NOMO-1 (cell line): ENCODE data around the gene FAM200B.

ENCODE experiments used
- DNase-seq, 2 experiments: peaks; one replicate each; lab custom pipeline; 2025; ENCODE audit not compliant: unreplicated experiment in 2 of 2; lab: John Stamatoyannopoulos, UW

The FAM200B gene

DNA sequence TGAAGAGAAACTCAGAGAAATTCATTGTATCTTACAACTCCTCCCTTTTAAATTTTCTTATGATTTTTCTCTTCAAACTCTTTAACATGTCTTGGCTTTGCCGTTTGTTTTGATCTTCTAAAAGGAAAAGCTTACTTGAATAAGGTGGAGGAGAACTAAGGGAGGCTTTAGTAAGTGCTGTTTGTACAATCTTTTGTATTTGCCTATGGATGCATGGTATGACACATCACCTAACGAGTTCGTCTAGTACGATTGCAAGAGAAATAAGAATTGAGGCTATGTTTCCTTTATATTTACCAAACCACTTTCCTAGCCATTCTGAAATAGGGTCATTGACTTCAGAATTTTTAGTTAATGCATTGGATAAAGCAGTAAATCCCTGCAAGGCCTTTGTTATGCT is 12.8 kb downstream of the FAM200B start:
- DNase-seq: no peak

DNA sequence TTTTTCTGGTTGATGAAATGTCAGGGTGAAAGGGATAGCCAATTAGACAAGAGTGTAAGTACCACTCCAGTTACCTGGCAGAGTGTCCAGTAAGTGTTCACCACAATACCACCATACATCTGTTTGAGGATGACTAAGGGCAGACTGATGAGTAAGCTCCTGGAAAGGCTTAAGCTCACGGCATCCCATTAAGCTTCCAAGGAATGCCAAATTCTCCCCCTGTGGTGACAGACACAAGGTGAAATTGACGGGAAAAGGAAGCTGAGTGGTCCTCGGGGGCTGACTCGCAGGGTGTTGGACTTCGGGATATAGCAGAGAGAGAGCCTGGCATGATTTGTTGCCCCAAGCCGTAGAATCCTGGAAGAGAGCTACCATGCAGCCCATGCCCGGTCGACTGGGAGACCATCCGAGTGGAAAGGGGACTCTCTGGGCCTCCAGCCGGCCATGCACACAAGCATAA is 13.6 kb downstream of the FAM200B start:
- no peak for DNase-seq

DNA sequence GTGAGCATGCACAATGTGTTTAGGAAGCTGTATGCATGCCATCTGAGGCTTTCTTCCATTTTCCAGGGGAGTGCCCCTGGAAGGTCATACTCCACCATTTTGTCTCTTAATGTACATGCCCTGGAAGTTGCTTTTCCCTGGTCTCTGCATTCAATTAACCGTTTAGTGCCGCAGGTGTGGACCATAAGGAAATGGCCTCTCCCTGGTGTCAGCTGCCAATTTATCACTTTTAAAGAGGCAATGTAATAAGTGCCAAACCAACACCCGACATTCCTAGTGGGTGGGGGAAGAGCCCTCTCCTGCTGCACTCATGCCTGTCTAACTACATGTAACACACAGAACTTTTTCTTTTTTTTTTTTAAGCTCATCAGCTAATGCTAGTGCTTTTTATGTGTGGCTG is 14.1 kb downstream of the FAM200B start:
- no peak for DNase-seq

DNA sequence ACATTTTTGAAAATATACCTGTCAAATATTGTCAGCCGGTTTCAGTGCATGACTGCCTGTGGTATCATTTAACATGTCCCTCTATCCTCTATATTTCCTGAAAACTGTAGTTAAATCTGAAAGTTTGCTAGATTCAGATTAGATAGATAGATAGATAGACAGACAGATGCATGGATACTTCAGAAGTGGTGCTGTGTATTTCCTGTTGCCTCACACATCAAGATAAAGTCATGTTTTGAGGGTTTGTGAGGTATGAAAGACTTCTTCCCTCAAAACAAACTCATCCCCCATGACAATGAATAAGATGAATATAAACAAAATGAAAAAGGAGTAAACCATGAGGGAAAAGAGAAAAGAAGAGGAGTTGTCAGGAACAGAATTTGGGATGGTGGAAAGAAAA is 15.2 kb downstream of the FAM200B start:
- no peak for DNase-seq

DNA sequence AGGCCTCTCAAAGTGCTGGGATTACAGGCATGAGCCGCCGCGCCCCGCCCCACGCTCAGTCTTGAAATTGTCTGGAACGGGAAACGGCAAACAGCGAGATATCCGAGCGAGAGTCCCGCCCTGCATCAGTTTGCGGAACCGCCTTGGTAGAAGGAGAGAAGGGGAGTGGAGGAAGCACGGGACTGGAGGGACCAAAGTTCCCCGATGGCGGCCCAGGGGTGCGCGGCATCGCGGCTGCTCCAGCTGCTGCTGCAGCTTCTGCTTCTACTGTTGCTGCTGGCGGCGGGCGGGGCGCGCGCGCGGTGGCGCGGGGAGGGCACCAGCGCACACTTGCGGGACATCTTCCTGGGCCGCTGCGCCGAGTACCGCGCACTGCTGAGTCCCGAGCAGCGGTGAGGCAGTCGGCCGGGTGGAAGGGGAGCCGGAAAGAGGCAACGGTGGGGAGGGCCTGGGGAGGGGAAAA is 21.3 kb downstream of the FAM200B start, which contains the start of gene BST1:
BST1 (plus strand) TSS at position 125 of the 463 bp plus-strand sequence; CDS start at position 205, 80 bp downstream.
- peak; percentile 85 to 89 for DNase-seq

DNA sequence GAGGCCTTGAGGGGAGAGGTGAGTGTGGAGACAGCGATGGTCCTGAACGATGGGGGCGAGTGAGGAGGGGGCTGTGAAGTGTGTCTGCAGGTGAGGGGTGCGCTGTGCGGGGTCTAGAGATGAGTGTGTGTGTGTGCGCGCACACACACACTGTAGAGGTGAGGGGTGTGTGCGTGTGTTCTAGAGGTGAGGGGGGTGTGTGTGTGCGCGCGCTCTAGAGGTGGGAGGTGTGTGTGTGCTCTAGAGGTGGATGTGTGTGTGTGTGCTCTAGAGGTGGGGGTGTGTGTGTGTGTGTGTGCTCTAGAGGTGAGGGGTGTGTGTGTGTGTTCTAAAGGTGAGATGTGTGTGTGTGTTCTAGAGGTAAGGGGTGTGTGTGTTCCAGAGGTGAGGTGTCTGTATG is 21.8 kb downstream of the FAM200B start:
- DNase-seq: no peak

DNA sequence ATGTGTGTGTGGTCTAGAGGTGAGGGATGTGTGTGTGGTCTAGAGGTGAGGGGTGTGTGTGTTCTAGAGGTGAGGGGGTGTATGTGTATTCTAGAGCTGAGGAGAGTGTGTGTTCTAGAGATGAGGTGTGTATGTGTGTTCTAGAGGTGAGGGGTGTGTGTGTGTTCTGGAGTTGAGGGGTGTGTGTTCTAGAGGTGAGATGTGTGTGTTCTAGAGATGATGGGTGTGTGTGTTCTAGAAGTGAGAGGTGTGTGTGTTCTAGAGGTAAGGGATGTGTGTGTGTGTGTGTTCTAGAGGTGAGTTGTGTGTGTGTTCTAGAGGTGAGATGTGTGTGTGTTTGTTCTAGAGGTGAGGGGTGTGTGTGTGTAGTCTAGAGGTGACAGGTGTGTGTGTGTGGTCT is 22.5 kb downstream of the FAM200B start:
- DNase-seq: no peak

DNA sequence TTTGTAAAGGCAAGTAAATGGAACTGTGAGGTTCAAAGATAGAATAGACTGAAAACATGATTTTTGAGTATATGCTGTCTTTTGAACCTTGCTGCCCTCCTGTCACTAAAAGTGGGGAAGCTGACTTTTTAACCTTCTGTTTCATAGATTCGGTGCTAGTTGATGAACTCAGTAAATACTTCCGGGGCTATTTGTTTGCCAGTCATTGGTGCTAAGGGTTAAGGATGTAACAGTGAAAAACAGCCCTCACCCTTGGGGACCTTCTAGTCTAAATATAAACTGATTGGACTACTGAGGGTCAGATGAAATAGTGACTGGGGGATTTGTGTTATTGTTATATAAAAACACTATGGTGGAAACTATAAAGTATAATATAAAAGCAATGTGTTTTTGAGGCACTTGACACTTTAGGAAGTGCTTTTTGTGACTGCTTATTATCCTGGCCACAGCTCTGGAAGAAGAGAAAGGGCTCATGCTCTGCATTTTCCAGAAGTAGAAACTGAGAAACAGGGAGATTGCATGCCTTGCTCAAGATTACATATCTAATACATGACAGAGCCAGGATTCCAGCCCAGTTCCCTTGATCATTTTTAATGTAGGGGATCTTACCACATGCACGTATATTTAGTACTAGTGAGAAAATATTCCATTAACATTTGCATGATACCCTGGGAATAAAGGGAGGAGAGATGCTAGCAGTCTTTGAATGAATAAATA is 25.2 kb downstream of the FAM200B start:
- no peak for DNase-seq

DNA sequence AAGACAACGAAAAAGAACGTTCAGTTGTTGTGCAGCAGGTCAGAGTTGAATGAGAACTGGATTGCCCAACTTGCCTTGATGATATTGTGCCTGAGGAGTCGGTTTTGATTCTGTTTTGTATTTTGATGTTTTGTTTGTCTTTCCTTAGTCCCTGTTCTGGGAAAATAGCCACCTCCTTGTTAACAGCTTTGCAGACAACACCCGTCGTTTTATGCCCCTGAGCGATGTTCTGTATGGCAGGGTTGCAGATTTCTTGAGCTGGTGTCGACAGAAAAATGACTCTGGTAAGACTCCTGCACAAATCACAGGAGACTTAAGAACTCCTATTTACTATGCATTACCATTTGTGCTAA is 25.7 kb downstream of the FAM200B start:
- DNase-seq: no peak

DNA sequence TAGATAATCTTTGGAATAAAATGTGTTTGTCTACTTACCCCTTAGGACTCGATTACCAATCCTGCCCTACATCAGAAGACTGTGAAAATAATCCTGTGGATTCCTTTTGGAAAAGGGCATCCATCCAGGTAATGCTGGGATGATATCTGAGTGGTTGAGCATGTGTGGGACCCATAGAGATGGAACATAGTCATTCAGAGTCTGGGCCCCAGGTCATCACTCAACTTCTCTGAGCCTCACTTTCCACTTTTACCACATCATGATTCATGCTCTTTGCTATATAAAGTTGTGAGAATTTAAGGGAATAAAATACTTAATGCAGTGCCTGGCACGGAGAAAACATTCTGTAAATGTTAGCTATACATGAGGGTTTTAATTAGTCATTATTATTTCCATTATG is 30.1 kb downstream of the FAM200B start:
- DNase-seq: no peak

DNA sequence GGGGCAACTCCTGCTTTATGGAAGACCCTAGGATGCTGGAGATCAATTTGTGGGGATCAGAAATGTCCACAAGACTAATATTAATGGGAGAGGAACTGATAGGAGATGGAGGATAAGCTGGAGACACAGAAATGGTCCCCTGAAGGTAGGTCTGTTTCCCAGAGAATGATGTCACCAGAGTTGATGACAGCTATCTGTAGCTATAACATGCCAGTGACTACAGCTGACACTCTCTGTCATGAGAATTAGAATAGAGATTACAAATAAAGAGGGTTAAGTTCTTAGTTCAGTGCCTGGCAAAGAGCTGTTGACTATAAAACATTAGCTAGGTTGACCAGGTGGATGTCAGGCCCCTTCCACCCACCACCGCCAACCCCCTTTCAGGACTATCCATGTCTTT is 30.6 kb downstream of the FAM200B start:
- no peak for DNase-seq

DNA sequence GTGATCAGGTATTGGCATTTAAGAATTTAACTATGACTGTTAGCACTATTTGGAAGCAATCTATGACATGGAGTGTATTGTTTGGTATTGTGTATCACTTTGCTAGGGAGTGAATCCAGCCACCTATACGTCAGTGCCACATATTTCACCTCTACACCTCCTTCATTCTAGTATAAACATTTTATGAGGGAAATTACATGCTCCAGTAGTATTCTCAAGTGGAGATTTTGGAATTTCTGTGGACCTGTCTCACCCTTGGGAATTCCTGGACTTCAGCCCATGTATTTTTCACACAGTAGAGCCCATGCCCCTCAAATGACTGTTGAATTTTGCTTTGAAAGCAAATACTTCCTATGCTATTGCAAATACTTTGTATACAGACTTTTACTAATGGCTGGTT is 32.5 kb downstream of the FAM200B start:
- DNase-seq: no peak

DNA sequence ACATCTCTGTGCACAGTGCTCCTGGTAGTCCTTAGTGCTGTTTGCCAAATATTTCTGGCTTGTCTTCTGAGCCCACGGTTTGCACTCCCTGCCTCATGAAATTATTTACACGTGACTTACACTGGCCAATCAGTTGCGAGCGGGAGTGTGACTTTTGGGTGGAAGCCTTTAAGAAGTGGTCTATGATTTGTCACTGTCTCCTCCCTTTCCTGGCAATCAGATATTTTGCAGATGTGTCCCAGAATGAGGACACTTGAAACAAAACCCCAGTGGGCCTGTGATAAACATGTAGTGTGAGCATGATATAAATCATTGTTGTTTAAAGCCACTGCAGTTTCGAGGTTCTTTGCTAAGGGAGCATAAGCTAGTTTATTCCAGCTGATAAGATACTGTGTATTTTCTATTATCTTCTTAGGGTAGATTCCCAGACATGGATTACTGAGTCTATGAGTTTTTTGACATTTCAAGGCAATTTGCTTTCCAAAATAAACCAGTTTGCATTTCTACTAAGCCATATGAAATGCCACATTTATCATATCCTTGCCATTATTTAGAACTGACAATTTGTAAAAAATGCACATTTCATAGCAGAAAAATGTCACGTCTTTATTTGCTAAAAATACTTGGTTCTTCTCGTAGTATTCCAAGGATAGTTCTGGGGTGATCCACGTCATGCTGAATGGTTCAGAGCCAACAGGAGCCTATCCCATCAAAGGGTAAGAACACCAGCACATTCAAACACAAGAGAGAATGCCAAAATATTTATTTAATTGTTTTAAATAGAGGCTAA is 33.2 kb downstream of the FAM200B start:
- DNase-seq: no peak

DNA sequence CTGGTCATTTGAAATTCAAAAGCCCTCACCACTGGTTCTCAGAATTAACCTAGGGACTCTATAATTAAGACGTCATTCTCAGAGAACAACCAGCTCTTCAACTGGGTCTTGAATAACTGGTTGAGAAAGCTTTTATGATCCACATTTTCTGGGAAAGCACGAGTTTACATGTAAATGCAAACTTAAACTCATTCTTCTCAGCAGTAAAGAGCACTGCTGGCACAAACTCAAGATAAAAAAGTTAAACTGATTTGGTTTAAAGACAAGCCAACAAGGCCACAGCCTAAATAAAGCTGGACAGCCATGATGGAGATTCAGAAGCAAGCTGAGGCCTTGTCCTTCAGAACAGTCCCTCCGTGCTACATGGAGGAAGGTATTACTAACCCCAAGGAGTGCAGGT is 34.5 kb downstream of the FAM200B start:
- no peak for DNase-seq

DNA sequence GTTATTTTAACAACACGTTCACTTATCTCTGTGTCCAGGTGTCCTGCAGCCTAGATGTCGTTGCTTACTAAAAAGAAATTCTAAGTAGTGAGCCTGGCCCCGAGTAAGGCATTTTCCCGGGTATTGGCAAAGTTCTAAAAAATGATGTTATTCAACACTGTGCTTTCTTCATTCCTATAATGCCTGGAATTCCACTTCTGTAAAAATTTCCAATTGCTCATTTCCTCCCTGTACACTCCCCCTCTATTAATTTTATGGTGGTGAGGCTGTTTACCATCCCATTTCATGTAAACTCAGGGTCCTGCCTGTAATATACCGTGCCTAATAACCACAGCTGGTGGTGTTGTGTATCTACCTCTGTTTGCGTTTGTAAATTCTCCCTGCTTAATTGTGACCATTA is 35.5 kb downstream of the FAM200B start:
- no peak for DNase-seq

DNA sequence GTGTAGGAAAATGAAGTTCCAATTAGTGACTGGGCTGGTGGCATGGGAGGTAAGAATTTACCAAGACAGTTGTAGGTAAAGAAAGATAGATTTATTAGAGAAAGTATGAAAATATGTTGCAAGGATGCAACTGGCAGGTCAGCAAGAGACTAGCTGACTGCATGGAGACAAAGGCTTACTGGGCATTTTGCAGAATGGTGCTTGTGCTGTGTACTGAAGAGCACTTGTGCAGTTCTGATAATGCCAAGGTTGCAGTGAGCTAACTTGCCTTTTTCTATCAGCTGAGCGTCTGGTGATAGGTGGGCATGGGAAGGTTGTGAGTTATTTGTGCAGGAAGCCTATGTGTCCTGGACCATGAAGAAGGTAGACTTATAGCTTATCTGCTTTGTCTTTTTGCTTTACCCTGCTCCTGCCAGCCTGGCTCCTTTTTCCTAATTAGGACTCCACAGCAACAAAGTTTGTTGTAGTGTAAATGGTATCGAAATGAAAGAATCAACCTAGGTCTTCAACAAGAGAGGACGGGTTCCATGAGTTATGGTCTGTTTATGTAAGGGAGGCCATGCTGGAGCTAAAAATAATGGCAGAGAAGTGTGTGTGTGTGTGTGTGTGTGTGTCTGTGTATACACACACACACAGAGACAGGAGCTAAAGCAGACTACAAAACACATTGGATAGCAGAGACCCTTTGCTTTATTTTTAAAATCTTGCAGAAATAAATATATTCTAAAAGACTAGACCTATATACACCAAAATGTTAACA is 36.2 kb downstream of the FAM200B start:
- DNase-seq: no peak

DNA sequence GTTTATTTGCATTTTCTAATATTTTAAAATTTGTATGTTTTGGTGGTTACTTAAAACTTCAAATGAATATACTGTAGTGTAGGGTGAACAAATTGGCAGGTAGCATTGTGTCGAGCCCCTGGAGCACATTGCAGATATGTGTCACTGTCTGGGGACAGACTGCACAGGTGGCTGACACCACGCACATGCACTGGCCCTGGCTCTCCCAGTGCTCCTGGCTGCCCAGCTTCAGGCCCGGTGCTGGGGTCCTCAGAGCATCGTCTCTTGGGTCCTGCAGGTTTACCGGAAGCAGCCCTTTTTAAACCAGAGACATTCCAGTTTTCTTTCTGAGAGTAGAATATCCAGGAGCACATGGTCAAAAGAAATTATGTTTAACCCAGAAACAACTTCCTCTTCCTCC is 36.8 kb downstream of the FAM200B start:
- no peak for DNase-seq

DNA sequence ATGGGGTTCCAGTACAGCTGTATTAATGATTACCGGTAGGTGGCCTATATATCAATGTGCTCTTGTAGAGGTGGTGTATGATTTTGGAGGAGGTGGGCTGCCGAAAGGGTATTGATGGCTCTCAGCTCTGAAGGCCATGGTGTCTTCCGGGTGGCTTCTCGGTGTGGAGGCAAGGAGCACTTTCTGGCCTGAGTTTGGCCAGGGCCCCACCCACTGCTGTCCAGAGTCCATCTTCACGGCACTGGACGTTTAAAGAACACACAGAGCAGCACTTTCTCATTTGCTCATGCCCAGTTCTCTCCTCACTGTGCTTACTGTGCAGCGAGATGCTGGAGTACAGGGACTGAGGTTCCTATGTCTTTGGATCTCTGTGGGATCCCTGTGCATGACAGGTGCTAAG is 37.3 kb downstream of the FAM200B start:
- no peak for DNase-seq

DNA sequence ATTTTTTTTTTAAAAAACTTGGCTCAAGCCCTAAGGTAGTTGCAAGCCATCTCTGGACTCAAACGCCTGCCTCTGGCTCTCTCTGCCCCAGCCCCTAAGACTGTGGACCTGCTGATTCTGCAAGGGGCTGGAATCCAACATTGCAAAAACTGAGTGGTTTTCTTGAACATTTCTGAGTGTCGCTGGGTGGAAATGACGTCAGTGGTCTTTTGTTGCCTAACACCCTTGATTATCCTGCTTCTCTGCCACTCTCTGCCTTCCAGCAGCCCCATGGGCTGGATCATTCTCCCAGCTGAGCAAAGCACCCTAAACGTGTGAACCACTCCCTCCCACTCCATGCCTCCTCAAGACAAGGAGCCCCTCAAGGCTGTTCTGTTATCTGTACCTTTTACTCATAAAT is 37.9 kb downstream of the FAM200B start:
- DNase-seq: peak; percentile 29 to 67

DNA sequence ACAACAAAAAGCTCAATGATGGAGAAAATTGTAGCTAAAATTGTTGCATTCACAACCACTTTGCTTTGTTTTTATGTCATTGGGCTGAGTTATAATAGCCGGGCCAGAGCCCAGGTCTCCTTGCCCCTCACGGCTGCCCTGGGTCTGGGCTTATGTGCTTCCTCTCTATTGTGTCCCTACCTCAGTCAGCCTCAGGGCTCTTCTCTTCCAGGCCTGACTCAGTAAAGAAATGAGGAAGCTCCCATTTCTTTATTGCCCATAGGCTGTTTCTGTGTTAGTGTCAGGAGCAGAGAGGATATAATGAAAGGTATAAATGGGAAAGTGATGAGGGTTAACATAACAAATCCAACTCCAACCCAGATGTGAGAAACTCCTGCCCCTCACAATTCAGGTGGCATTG is 39.2 kb downstream of the FAM200B start:
- no peak for DNase-seq

DNA sequence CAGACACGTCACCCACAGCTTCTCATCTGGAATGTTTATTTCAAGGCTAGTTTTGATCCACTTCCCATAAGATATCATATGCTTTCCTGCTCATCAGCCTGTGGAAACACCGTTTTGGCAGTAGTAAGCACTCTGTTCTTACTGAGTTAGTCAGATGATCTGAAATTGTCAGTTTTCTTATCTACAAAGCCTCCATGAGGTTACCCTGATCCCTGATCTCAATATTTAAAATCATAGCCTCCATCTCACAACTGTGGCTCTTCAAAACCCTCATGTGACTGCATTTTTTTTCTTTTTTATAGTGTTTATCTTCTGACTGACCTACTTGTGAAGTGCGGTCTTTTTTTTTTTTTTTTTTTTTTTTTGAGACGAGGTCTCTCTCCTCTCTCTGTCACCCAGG is 44.0 kb downstream of the FAM200B start:
- no peak for DNase-seq
